ENCODE measurements around the gene LPP.

DNA sequence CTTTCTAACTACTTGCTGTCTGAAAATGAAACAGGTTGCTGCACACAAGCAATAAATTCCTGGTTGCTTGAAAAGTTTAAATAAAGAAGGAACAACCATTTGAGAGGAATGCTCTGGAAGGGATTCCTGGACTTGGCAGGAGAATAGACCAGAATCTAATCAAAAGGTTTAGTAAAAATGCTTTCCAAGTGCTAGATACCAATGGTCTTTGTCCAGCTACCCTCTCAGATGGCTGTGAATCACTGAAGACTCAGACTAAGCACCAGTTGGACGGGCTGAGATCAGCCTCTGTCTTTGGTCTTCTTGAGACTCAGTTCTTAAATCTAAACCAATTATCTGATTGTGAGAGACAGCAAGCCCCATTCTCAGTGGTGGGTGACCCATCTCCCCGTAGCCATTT, 27.7 kb upstream of the LPP start:
- TF ChIP-seq, protein P1, sequence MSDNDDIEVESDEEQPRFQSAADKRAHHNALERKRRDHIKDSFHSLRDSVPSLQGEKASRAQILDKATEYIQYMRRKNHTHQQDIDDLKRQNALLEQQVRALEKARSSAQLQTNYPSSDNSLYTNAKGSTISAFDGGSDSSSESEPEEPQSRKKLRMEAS (IDR thresholded peaks at IDR 0.05; ENCODE audit: low read depth, low read length): no peak
- TF ChIP-seq EED (IDR thresholded peaks at IDR 0.05; ENCODE audit: low read depth) (no peak), POLR2AphosphoS5 (IDR thresholded peaks at IDR 0.05; ENCODE audit: low read length) (no peak), NFYB (IDR thresholded peaks at IDR 0.05; ENCODE audit: insufficient read depth, low read depth, low read length) (no peak)
- TF ChIP-seq, protein P2, sequence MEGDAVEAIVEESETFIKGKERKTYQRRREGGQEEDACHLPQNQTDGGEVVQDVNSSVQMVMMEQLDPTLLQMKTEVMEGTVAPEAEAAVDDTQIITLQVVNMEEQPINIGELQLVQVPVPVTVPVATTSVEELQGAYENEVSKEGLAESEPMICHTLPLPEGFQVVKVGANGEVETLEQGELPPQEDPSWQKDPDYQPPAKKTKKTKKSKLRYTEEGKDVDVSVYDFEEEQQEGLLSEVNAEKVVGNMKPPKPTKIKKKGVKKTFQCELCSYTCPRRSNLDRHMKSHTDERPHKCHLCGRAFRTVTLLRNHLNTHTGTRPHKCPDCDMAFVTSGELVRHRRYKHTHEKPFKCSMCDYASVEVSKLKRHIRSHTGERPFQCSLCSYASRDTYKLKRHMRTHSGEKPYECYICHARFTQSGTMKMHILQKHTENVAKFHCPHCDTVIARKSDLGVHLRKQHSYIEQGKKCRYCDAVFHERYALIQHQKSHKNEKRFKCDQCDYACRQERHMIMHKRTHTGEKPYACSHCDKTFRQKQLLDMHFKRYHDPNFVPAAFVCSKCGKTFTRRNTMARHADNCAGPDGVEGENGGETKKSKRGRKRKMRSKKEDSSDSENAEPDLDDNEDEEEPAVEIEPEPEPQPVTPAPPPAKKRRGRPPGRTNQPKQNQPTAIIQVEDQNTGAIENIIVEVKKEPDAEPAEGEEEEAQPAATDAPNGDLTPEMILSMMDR (IDR thresholded peaks at IDR 0.05 in 2 of 3, conservative IDR thresholded peaks at IDR 0.05 in 1 of 3; ENCODE audit: control insufficient read depth in 2 of 3, extremely low read depth in 1 of 3, insufficient read depth in 1 of 3, low read depth in 3 of 3, low read length in 3 of 3): no peak
- TF ChIP-seq, protein P3, sequence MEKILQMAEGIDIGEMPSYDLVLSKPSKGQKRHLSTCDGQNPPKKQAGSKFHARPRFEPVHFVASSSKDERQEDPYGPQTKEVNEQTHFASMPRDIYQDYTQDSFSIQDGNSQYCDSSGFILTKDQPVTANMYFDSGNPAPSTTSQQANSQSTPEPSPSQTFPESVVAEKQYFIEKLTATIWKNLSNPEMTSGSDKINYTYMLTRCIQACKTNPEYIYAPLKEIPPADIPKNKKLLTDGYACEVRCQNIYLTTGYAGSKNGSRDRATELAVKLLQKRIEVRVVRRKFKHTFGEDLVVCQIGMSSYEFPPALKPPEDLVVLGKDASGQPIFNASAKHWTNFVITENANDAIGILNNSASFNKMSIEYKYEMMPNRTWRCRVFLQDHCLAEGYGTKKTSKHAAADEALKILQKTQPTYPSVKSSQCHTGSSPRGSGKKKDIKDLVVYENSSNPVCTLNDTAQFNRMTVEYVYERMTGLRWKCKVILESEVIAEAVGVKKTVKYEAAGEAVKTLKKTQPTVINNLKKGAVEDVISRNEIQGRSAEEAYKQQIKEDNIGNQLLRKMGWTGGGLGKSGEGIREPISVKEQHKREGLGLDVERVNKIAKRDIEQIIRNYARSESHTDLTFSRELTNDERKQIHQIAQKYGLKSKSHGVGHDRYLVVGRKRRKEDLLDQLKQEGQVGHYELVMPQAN (conservative IDR thresholded peaks at IDR 0.05): no peak
- TF ChIP-seq, protein P4, sequence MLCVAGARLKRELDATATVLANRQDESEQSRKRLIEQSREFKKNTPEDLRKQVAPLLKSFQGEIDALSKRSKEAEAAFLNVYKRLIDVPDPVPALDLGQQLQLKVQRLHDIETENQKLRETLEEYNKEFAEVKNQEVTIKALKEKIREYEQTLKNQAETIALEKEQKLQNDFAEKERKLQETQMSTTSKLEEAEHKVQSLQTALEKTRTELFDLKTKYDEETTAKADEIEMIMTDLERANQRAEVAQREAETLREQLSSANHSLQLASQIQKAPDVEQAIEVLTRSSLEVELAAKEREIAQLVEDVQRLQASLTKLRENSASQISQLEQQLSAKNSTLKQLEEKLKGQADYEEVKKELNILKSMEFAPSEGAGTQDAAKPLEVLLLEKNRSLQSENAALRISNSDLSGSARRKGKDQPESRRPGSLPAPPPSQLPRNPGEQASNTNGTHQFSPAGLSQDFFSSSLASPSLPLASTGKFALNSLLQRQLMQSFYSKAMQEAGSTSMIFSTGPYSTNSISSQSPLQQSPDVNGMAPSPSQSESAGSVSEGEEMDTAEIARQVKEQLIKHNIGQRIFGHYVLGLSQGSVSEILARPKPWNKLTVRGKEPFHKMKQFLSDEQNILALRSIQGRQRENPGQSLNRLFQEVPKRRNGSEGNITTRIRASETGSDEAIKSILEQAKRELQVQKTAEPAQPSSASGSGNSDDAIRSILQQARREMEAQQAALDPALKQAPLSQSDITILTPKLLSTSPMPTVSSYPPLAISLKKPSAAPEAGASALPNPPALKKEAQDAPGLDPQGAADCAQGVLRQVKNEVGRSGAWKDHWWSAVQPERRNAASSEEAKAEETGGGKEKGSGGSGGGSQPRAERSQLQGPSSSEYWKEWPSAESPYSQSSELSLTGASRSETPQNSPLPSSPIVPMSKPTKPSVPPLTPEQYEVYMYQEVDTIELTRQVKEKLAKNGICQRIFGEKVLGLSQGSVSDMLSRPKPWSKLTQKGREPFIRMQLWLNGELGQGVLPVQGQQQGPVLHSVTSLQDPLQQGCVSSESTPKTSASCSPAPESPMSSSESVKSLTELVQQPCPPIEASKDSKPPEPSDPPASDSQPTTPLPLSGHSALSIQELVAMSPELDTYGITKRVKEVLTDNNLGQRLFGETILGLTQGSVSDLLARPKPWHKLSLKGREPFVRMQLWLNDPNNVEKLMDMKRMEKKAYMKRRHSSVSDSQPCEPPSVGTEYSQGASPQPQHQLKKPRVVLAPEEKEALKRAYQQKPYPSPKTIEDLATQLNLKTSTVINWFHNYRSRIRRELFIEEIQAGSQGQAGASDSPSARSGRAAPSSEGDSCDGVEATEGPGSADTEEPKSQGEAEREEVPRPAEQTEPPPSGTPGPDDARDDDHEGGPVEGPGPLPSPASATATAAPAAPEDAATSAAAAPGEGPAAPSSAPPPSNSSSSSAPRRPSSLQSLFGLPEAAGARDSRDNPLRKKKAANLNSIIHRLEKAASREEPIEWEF (IDR thresholded peaks at IDR 0.05; ENCODE audit: insufficient replicate concordance, low read depth, low read length): no peak

Data from GM12878 (cell line).